ENCODE measurements around the gene CATSPERE.

- TF ChIP-seq CTCF (IDR thresholded peaks at IDR 0.05; ENCODE audit: extremely low read depth in 1 of 2, insufficient read depth in 1 of 2, low read depth in 1 of 2, low read length in 2 of 2) (no peak), POLR2A (IDR thresholded peaks at IDR 0.05; ENCODE audit: low read depth, low read length) (no peak), POLR2AphosphoS5 (IDR thresholded peaks at IDR 0.05; ENCODE audit: insufficient read depth, low read depth, low read length) (no peak), JUN (IDR thresholded peaks at IDR 0.05; ENCODE audit: borderline replicate concordance, insufficient read depth, insufficient read length, low read depth) (no peak), GATA2 (IDR thresholded peaks at IDR 0.05; ENCODE audit: insufficient read depth, insufficient read length, low read depth, low read length) (no peak), EZH2 (IDR thresholded peaks at IDR 0.05; ENCODE audit: borderline replicate concordance, low read depth, low read length, severe bottlenecking) (no peak)
Observed at GRCh38 chr1:244645414-244645813, 184.3 kb downstream of the CATSPERE start.

Measured in endothelial cell of umbilical vein (primary cell).